Left lung (tissue), 10 donors: ENCODE data around the gene MYL12A. TPM values are rescaled to one million over a fixed set of nuclear protein-coding genes. Genes with fewer than 3 reads are reported as not detected.
A peak's percentile ranks its signal among the peaks of the same experiment; 100 is the strongest.

Experiments used
- ATAC-seq: fragments of 200-7000 bp; cut with Tn5 transposase; one replicate; pipeline ENCODE4 v1.9.1; 2020; ENCODE audit warnings: moderate library complexity
- DNase-seq, 4 donors: peaks; one replicate each; pipeline ENCODE4 v3.0.0-alpha.2; 2013 to 2020
- H3K27ac ChIP-seq, 2 donors: fragments of 200-600 bp; sonication (generic) in 1 of 2; one replicate each; pipeline versions ENCODE4 v1.5.0 to v1.8.0; 2020 to 2021
- H3K27me3 ChIP-seq, 2 donors: fragments of 200-600 bp; sonication (generic) in 1 of 2; one replicate each; pipeline versions ENCODE4 v1.5.0 to v1.8.0; 2020 to 2021
- H3K36me3 ChIP-seq, 2 donors: fragments of 200-600 bp; sonication (generic) in 1 of 2; one replicate each; pipeline versions ENCODE4 v1.5.0 to v1.8.0; 2020 to 2021
- H3K4me1 ChIP-seq, 2 donors: fragments of 200-600 bp; one replicate each; pipeline ENCODE4 v1.8.0; 2021
- H3K4me3 ChIP-seq, 2 donors: fragments of 200-600 bp; sonication (generic) in 1 of 2; one replicate each; pipeline versions ENCODE4 v1.5.0 to v1.8.0; 2020 to 2021; ENCODE audit warnings: mild to moderate bottlenecking in 1 of 2
- H3K9me3 ChIP-seq, 2 donors: fragments of 200-600 bp; sonication (generic) in 1 of 2; one replicate each; pipeline versions ENCODE4 v1.5.0 to v1.8.0; 2020 to 2021
- CTCF ChIP-seq, 2 donors: fragments of 200-600 bp; sonication (generic) in 1 of 2; IDR thresholded peaks; one replicate each; pipeline versions ENCODE4 v1.5.0 to v1.8.0; 2021; ENCODE audit warnings: antibody characterized with exemption in 2 of 2
- intact Hi-C, 2 donors: fragments of 100-400 bp; cut with DNase I; formaldehyde crosslinking; loops; one replicate each; pipeline versions ENCODE4 v1.11.2 to v1.14.2; 2022
- polyA plus RNA-seq, 6 donors: library from polyadenylated mRNA; unstranded; fragments of 120-200 nt; gene quantifications; one replicate each; pipeline ENCODE4 v1.2.1, GENCODE V29; 2013; ENCODE audit not compliant: insufficient read length in 6 of 6
- total RNA-seq, 2 donors: library from RNA; stranded (reverse); fragmentation: NEBNext Ultra II Directional; extraction: Animal tissue kit (Norgen Biotek cat#: 25700); gene quantifications; one replicate each; pipeline ENCODE4 v1.2.1, GENCODE V29; 2021
- donor health status: DM: no; HTN: yes; CAD: no.
- donor health status: DM: no; HTN: no; CAD: no.

MYL12A gene
- total and polyA plus RNA-seq, 8 donors, result 324 to 556 (median 361) TPM

- intact Hi-C loops, result no loop called here
- Histone ChIP-seq H3K27ac (peak overlapping the region; percentile 57 to 63), H3K36me3 (peaks cover 8 to 45% of the 10 kb centered on the region in 2 donors), H3K4me3 (no peak overlapping the region), H3K4me1 (peaks cover 33 to 68% of the 10 kb centered on the region in 2 donors), H3K27me3 (no peaks in the 10 kb centered on the region), H3K9me3 (no peaks in the 10 kb centered on the region)
- ATAC-seq, result no peak
- DNase-seq, result no peak
- TF ChIP-seq CTCF (IDR thresholded peaks at IDR 0.05), result no peak
Observed at GRCh38 chr18:3251249-3251962, 3.8 kb downstream of the MYL12A start.

- H3K36me3 ChIP-seq, result peaks cover 8 to 50% of the 10 kb centered on the region in 2 donors
- no peak overlapping the region for H3K4me3 ChIP-seq
- DNase-seq (no peak), ATAC-seq (no peak)
- H3K4me1 ChIP-seq, result peaks cover 38 to 73% of the 10 kb centered on the region in 2 donors
- H3K27ac ChIP-seq, result peak overlapping the region; percentile 57 to 63
- H3K27me3 ChIP-seq, result no peaks in the 10 kb centered on the region
- no peaks in the 10 kb centered on the region for H3K9me3 ChIP-seq
- TF ChIP-seq CTCF (IDR thresholded peaks at IDR 0.05), result no peak
- intact Hi-C loops, result no loop called here
Observed at GRCh38 chr18:3251963-3252277, 4.3 kb downstream of the MYL12A start.

- Histone ChIP-seq H3K27me3 (no peaks in the 10 kb centered on the region), H3K4me3 (no peak overlapping the region), H3K4me1 (peaks cover 38 to 81% of the 10 kb centered on the region in 2 donors), H3K9me3 (no peaks in the 10 kb centered on the region), H3K27ac (peak overlapping the region in 1 of 2 donors; percentile 9), H3K36me3 (peaks cover 8 to 59% of the 10 kb centered on the region in 2 donors)
- no peak for TF ChIP-seq CTCF (IDR thresholded peaks at IDR 0.05)
- intact Hi-C loops, result no loop called here
- ATAC-seq, result no peak
- DNase-seq, result no peak
Observed at GRCh38 chr18:3252843-3253242, 5.2 kb downstream of the MYL12A start.

GRCh38 chr18:3254725-3255124 is 7.1 kb downstream of the MYL12A start:
- H3K4me3 ChIP-seq, result no peak overlapping the region
- ATAC-seq, result no peak
- TF ChIP-seq CTCF (IDR thresholded peaks at IDR 0.05), result no peak
- no peaks in the 10 kb centered on the region for H3K27me3 ChIP-seq
- no peak overlapping the region for H3K27ac ChIP-seq
- no peaks in the 10 kb centered on the region for H3K9me3 ChIP-seq
- H3K4me1 ChIP-seq, result peaks cover 30 to 76% of the 10 kb centered on the region in 2 donors
- peaks cover 8 to 71% of the 10 kb centered on the region in 2 donors for H3K36me3 ChIP-seq
- intact Hi-C loops, result no loop called here
- no peak for DNase-seq

GRCh38 chr18:3255611-3256165 is 8.1 kb downstream of the MYL12A start:
- Histone ChIP-seq H3K4me3 (no peak overlapping the region), H3K36me3 (peaks cover 8 to 66% of the 10 kb centered on the region in 2 donors), H3K27ac (peak overlapping the region; percentile 39 to 46), H3K27me3 (no peaks in the 10 kb centered on the region), H3K4me1 (peaks cover 22 to 76% of the 10 kb centered on the region in 2 donors), H3K9me3 (no peaks in the 10 kb centered on the region)
- DNase-seq (no peak), ATAC-seq (no peak)
- TF ChIP-seq CTCF (IDR thresholded peaks at IDR 0.05), result no peak
- intact Hi-C loops, result no loop called here
